Peyer's patch (tissue), 4 donors: ENCODE results near the gene TBX5. TPM values are rescaled to one million over a fixed set of nuclear protein-coding genes. Genes with fewer than 3 reads are reported as not detected.

Experiments used
- DNase-seq, 3 donors: peaks; one replicate each; pipeline ENCODE4 v3.0.0-alpha.2; 2017 to 2019
- H3K27ac ChIP-seq, 4 donors: fragments of 200-600 bp; sonication (generic); one replicate each; pipeline ENCODE4 v1.5.1; 2016 to 2019
- H3K27me3 ChIP-seq, 2 donors: fragments of 200-600 bp; sonication (generic); one replicate each; pipeline ENCODE4 v1.5.1; 2019
- H3K36me3 ChIP-seq, 3 donors: fragments of 200-600 bp; sonication (generic); one replicate each; pipeline ENCODE4 v1.5.1; 2016 to 2019
- H3K4me1 ChIP-seq, 4 donors: fragments of 200-600 bp; sonication (generic); one replicate each; pipeline ENCODE4 v1.5.1; 2016 to 2019
- H3K4me3 ChIP-seq, 4 donors: fragments of 200-600 bp; sonication (generic); 1 replicate in 3 of 4; 2 replicates in 1 of 4; pipeline ENCODE4 v1.5.1; 2016 to 2019; ENCODE audit warnings: mild to moderate bottlenecking in 1 of 4
- H3K9me3 ChIP-seq, 4 donors: fragments of 200-600 bp; sonication (generic); one replicate each; pipeline ENCODE4 v1.5.1; 2016 to 2019; ENCODE audit warnings: mild to moderate bottlenecking in 1 of 4
- CTCF ChIP-seq, 6 experiments: fragments of 450-650 bp in 4 of 6; fragments of 200-600 bp in 2 of 6; sonication (generic) in 1 of 6; IDR thresholded peaks; one replicate each; pipeline ENCODE4 v1.5.1; 2017 to 2019; ENCODE audit warnings: antibody characterized with exemption in 6 of 6, mild to moderate bottlenecking in 3 of 6, moderate library complexity in 1 of 6
- POLR2A ChIP-seq, 2 donors: fragments of 450-650 bp; IDR thresholded peaks; one replicate each; pipeline ENCODE4 v1.5.1; 2017; ENCODE audit warnings: antibody characterized with exemption in 2 of 2, mild to moderate bottlenecking in 2 of 2, moderate library complexity in 2 of 2
- total RNA-seq, 4 donors: library from RNA; depleted of rRNA; stranded (reverse); fragments of >200 nt; gene quantifications; one replicate each; pipeline ENCODE4 v1.1.0, GENCODE V29; 2016

Gene TBX5
- total RNA-seq, 4 donors from 2014 or later: not detected

- Histone ChIP-seq H3K36me3 (no peaks in the 10 kb centered on the region), H3K4me3 (no peak overlapping the region), H3K27ac (no peak overlapping the region), H3K9me3 (no peaks in the 10 kb centered on the region), H3K27me3 (peaks cover 0 to 45% of the 10 kb centered on the region in 2 donors), H3K4me1 (peaks cover 0 to 8% (median 0%) of the 10 kb centered on the region in 4 donors)
- no peak for DNase-seq
- no peak for TF ChIP-seq POLR2A (IDR thresholded peaks at IDR 0.05)
- TF ChIP-seq CTCF (IDR thresholded peaks at IDR 0.05): no peak
Measured at GRCh38 chr12:114409852-114410600, 4.1 kb upstream of the TBX5 start.

GRCh38 chr12:114408886-114409851 is 3.2 kb upstream of the TBX5 start:
- H3K4me3 ChIP-seq: peak overlapping the region in 3 of 4 donors; percentile 15 to 36 (median 20)
- no peak overlapping the region for H3K27ac ChIP-seq
- no peaks in the 10 kb centered on the region for H3K36me3 ChIP-seq
- peaks cover 0 to 49% of the 10 kb centered on the region in 2 donors for H3K27me3 ChIP-seq
- DNase-seq: no peak
- no peaks in the 10 kb centered on the region for H3K9me3 ChIP-seq
- TF ChIP-seq CTCF (IDR thresholded peaks at IDR 0.05) (no peak), POLR2A (IDR thresholded peaks at IDR 0.05) (no peak)
- peaks cover 0 to 8% (median 0%) of the 10 kb centered on the region in 4 donors for H3K4me1 ChIP-seq

- H3K27ac ChIP-seq: no peak overlapping the region
Measured at GRCh38 chr12:114408471-114408885, 2.5 kb upstream of the TBX5 start.

GRCh38 chr12:114407842-114408411 is 2.0 kb upstream of the TBX5 start:
- no peak overlapping the region for H3K4me3 ChIP-seq
- H3K36me3 ChIP-seq: no peaks in the 10 kb centered on the region
- H3K27me3 ChIP-seq: peaks cover 0 to 51% of the 10 kb centered on the region in 2 donors
- DNase-seq: no peak
- H3K4me1 ChIP-seq: peaks cover 0 to 8% (median 0%) of the 10 kb centered on the region in 4 donors
- H3K9me3 ChIP-seq: no peaks in the 10 kb centered on the region
- no peak for TF ChIP-seq CTCF (IDR thresholded peaks at IDR 0.05)
- no peak for TF ChIP-seq POLR2A (IDR thresholded peaks at IDR 0.05)
- H3K27ac ChIP-seq: no peak overlapping the region

More at GRCh38 chr12:114408471-114408885, 2.5 kb upstream of the TBX5 start:
- H3K9me3 ChIP-seq: no peaks in the 10 kb centered on the region
- no peaks in the 10 kb centered on the region for H3K36me3 ChIP-seq
- H3K4me3 ChIP-seq: peak overlapping the region in 1 of 4 donors; percentile 36
- H3K27me3 ChIP-seq: peaks cover 0 to 53% of the 10 kb centered on the region in 2 donors
- DNase-seq: no peak
- TF ChIP-seq POLR2A (IDR thresholded peaks at IDR 0.05): no peak
- TF ChIP-seq CTCF (IDR thresholded peaks at IDR 0.05): no peak
- peaks cover 0 to 8% (median 0%) of the 10 kb centered on the region in 4 donors for H3K4me1 ChIP-seq
